Uterus (tissue), 4 donors: ENCODE data around the gene NOP14. TPM values are rescaled to one million over a fixed set of nuclear protein-coding genes. Genes with fewer than 3 reads are reported as not detected.

Experiments used
- DNase-seq, 2 donors: peaks; one replicate each; pipeline ENCODE4 v3.0.0-alpha.2; 2019 to 2020
- H3K27ac ChIP-seq, 2 donors: fragments of 200-600 bp; sonication (generic); 1 replicate in 1 of 2; 2 replicates in 1 of 2; pipeline ENCODE4 v1.5.1; 2016 to 2018
- H3K27me3 ChIP-seq, 2 donors: fragments of 200-600 bp; sonication (generic); one replicate each; pipeline ENCODE4 v1.5.1; 2018 to 2019; ENCODE audit warnings: control low read depth in 1 of 2
- H3K36me3 ChIP-seq, 2 donors: fragments of 200-600 bp; sonication (generic); one replicate each; pipeline ENCODE4 v1.5.1; 2019; ENCODE audit warnings: control low read depth in 1 of 2
- H3K4me1 ChIP-seq, 2 donors: fragments of 200-600 bp; sonication (generic); one replicate each; pipeline ENCODE4 v1.5.1; 2018 to 2019; ENCODE audit warnings: control low read depth in 1 of 2
- H3K4me3 ChIP-seq, 2 donors: fragments of 200-600 bp; sonication (generic); 1 replicate in 1 of 2; 2 replicates in 1 of 2; pipeline ENCODE4 v1.5.1; 2018 to 2019; ENCODE audit warnings: mild to moderate bottlenecking in 1 of 2
- H3K9me3 ChIP-seq, 2 donors: fragments of 200-600 bp; sonication (generic); one replicate each; pipeline ENCODE4 v1.5.1; 2019; ENCODE audit warnings: control low read depth in 1 of 2
- CTCF ChIP-seq, 4 experiments: fragments of 200-600 bp in 2 of 4; fragments of 450-650 bp in 2 of 4; sonication (generic) in 2 of 4; IDR thresholded peaks; one replicate each; pipeline ENCODE4 v1.5.1; 2016 to 2019; ENCODE audit warnings: antibody characterized with exemption in 4 of 4, mild to moderate bottlenecking in 2 of 4, moderate library complexity in 1 of 4
- POLR2A ChIP-seq, 2 donors: fragments of 450-650 bp; IDR thresholded peaks; one replicate each; pipeline ENCODE4 v1.6.1; 2016; ENCODE audit warnings: antibody characterized with exemption in 2 of 2, mild to moderate bottlenecking in 1 of 2, moderate library complexity in 1 of 2
- intact Hi-C: fragments of 100-400 bp; cut with DNase I; formaldehyde crosslinking; loops from one replicate; pipeline ENCODE4 v1.15.1; 2023; ENCODE audit warnings: low total_unique reads
- total RNA-seq, 4 donors: library from RNA; depleted of rRNA in 3 of 4; stranded (reverse); fragments of >200 nt in 3 of 4; gene quantifications; one replicate each; pipeline versions ENCODE4 v1.1.0 to v1.2.4, GENCODE V29; 2014 to 2023
- donor health status: DM: yes; HTN: yes; CAD: no.

The NOP14 gene
- total RNA-seq, 4 donors from 2014 or later, result 2.0 to 22.5 (median 13.0) TPM

DNA sequence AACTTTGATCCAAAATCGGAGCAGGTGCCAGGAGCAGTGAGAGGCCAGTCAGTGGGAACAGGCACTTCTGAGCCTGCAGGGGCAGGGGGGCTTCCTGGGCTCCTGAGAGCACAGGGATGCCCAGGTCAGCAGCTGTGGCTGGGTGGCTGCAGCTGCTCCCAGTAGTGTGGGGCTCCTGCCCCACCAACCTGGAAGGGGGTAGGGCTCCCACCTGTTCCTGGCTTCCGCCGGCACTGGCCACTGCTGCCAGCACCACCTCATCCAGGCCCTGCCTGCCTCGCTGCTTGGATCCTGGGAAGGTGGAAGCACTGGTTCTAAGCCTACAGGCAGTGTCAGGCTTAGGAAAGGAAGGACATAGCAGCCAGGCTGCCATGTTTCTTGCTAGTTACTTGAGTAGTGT lies 18.8 kb upstream of the NOP14 start:
- no peaks in the 10 kb centered on the region for H3K9me3 ChIP-seq
- intact Hi-C loops, result no loop called here
- no peak for TF ChIP-seq CTCF (IDR thresholded peaks at IDR 0.05)
- no peak for TF ChIP-seq POLR2A (IDR thresholded peaks at IDR 0.05)
- no peak overlapping the region for H3K4me3 ChIP-seq
- H3K36me3 ChIP-seq, result no peaks in the 10 kb centered on the region
- DNase-seq, result no peak
- no peaks in the 10 kb centered on the region for H3K4me1 ChIP-seq
- H3K27ac ChIP-seq, result no peak overlapping the region
- no peaks in the 10 kb centered on the region for H3K27me3 ChIP-seq

DNA sequence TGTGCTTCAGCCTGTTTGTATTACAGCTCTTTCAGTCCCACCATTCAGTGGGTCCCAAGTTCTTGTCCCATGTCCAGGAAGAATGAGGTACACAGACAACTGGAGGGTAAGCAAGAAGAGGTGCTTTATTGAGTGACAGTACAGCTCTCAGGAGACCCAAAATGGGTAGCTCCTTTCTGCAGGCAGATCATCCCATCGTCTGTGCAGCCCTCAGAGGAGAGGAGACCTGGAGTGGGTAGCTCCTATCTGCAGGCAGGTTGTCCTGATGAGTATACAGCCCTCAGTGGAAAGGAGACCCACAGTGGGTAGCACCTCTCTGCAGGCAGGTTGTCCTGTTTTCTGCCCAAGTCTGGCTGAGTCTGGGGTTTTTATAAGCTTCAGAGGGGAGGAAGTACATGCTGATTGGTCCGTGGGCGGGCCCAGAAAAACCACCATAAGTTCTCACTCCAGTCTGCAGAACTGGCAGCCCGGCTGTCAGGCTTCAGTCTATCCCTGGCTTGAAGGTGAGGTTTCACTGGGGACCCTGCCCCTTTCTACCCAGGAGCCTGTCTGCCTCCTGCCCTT lies 18.1 kb upstream of the NOP14 start:
- H3K4me3 ChIP-seq, result no peak overlapping the region
- TF ChIP-seq POLR2A (IDR thresholded peaks at IDR 0.05) (no peak), CTCF (IDR thresholded peaks at IDR 0.05) (no peak)
- no peaks in the 10 kb centered on the region for H3K27me3 ChIP-seq
- no peaks in the 10 kb centered on the region for H3K36me3 ChIP-seq
- intact Hi-C loops, result no loop called here
- H3K9me3 ChIP-seq, result no peaks in the 10 kb centered on the region
- H3K4me1 ChIP-seq, result no peaks in the 10 kb centered on the region
- no peak for DNase-seq
- H3K27ac ChIP-seq, result no peak overlapping the region

DNA sequence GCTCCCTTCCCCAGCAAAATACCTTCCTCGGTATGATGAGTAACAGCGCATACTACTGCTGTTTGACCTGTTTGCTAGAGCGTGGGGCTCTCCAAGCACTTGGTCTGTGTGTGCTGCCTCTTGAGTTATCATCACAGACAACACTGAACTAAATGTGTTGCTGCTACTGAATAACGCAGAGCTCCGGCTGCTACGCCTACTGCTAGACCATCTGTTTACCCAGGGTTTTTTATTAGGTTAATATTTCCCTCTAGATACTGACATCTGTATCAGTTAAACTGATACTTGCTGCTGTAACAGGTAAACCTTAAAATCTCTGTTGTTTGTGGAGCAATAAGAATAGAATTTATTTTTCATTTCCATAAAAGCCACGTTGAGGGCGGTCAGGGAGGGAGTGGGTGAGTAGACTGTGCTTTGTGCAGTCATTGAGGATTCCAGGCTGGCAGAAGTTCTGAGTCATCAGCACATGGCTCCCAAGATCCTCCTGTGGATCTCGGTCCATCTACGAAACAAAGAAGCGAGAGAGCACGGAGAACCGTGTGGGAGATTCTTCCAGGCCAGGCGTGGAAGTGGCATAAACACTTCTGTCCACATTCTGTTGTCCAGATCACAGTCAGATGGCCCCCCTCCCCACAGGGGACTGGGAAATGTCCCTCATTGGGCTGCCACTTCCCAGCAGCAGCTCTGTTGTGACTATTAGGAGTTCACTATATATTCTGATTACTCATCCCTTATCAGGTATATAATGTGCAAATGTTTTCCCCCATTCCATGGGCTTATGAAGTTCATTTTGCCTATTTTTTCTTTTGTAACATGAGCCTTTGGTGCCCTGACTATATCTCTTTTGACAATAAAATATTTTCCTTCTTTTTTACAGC lies 14.2 kb upstream of the NOP14 start:
- H3K9me3 ChIP-seq, result no peaks in the 10 kb centered on the region
- DNase-seq, result no peak
- no peaks in the 10 kb centered on the region for H3K4me1 ChIP-seq
- intact Hi-C loops, result no loop called here
- H3K4me3 ChIP-seq, result no peak overlapping the region
- H3K27me3 ChIP-seq, result no peaks in the 10 kb centered on the region
- H3K36me3 ChIP-seq, result no peaks in the 10 kb centered on the region
- H3K27ac ChIP-seq, result no peak overlapping the region
- TF ChIP-seq POLR2A (IDR thresholded peaks at IDR 0.05) (no peak), CTCF (IDR thresholded peaks at IDR 0.05) (no peak)

DNA sequence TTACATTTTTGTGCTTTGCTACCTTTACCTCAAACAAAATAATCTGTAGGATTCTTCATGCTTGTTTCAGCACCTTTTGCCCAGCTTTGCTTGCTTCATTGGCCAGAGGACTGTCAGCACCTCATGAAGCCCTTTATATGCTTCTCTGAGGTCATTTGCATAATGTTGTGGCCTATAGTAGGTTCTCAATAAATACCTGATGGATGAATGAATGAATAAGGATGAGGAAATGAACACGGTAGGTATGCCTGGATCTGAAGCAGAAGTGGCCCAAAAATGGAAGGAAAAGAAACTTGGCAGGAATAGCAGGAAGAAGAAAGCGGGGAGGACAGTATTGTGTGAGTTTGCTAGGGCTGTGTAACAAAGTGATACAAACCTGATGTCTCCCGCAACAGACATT lies 8.1 kb upstream of the NOP14 start:
- DNase-seq, result no peak
- H3K36me3 ChIP-seq, result no peaks in the 10 kb centered on the region
- no peak overlapping the region for H3K4me3 ChIP-seq
- no peaks in the 10 kb centered on the region for H3K9me3 ChIP-seq
- no peak overlapping the region for H3K27ac ChIP-seq
- TF ChIP-seq CTCF (IDR thresholded peaks at IDR 0.05) (no peak), POLR2A (IDR thresholded peaks at IDR 0.05) (no peak)
- intact Hi-C loops, result no loop called here
- no peaks in the 10 kb centered on the region for H3K27me3 ChIP-seq
- no peaks in the 10 kb centered on the region for H3K4me1 ChIP-seq

GRCh38 chr4:2968381-2968780 lies 5.2 kb upstream of the NOP14 start:
- Histone ChIP-seq H3K9me3 (no peaks in the 10 kb centered on the region), H3K27me3 (no peaks in the 10 kb centered on the region), H3K4me3 (no peak overlapping the region), H3K4me1 (no peaks in the 10 kb centered on the region), H3K27ac (no peak overlapping the region), H3K36me3 (no peaks in the 10 kb centered on the region)
- no peak for DNase-seq
- intact Hi-C loops, result no loop called here
- TF ChIP-seq POLR2A (IDR thresholded peaks at IDR 0.05) (no peak), CTCF (IDR thresholded peaks at IDR 0.05) (no peak)
